GM20000 (cell line): ENCODE measurements around the gene JAKMIP1.
"Not testable (repeated sequence)": the region's sequence is repeated elsewhere in the genome, so short reads cannot be mapped to it uniquely, and the experiment has no call there.

Source experiments
- DNase-seq: peaks from one replicate; pipeline ENCODE4 v3.0.0; 2012; ENCODE audit warnings: low spot score
- TF ChIP-seq, protein P1 (sequence below): IDR thresholded peaks from 2 replicates; pipeline ENCODE4 v1.5.1; 2012; ENCODE audit warnings: mild to moderate bottlenecking, control low read depth; ENCODE audit errors: extremely low read depth, missing control alignments

Gene JAKMIP1

DNA sequence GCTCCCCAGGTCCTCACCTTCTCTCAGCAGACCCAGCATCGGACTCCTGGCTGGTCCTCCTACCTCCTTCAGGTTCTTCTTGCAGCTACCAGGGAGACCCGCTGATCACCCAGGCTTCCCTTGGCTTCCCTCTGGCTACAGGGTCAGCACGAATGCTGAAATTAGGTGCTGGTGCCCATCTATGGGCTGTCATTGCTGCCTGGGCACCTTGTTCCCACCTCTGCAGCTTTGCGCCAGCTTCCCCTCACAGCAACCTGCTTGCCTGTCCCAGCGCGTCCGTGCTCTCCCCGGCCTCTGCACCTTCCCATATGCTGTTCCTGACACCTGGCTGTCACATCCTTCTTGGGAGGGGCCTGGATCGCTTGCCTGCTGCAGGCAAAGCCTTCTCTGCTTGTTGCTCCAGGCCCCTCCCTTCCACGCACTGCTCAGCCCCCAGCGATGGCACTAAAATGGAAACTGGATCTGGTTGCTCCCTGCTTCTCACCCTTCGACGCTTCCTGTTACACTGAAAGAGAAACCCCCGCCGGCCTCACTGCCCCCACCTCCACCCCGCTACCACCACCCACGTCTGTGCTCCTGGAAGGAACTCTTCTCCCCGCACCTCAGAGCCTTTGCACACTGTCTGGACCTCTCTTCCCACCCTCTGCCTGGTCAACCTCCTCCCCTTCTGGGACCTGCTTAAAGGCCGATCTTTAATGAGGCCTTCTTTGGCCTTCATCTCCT lies 204.3 kb downstream of the JAKMIP1 start:
- TF ChIP-seq, protein P1, sequence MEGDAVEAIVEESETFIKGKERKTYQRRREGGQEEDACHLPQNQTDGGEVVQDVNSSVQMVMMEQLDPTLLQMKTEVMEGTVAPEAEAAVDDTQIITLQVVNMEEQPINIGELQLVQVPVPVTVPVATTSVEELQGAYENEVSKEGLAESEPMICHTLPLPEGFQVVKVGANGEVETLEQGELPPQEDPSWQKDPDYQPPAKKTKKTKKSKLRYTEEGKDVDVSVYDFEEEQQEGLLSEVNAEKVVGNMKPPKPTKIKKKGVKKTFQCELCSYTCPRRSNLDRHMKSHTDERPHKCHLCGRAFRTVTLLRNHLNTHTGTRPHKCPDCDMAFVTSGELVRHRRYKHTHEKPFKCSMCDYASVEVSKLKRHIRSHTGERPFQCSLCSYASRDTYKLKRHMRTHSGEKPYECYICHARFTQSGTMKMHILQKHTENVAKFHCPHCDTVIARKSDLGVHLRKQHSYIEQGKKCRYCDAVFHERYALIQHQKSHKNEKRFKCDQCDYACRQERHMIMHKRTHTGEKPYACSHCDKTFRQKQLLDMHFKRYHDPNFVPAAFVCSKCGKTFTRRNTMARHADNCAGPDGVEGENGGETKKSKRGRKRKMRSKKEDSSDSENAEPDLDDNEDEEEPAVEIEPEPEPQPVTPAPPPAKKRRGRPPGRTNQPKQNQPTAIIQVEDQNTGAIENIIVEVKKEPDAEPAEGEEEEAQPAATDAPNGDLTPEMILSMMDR: no peak
- no peak for DNase-seq

DNA sequence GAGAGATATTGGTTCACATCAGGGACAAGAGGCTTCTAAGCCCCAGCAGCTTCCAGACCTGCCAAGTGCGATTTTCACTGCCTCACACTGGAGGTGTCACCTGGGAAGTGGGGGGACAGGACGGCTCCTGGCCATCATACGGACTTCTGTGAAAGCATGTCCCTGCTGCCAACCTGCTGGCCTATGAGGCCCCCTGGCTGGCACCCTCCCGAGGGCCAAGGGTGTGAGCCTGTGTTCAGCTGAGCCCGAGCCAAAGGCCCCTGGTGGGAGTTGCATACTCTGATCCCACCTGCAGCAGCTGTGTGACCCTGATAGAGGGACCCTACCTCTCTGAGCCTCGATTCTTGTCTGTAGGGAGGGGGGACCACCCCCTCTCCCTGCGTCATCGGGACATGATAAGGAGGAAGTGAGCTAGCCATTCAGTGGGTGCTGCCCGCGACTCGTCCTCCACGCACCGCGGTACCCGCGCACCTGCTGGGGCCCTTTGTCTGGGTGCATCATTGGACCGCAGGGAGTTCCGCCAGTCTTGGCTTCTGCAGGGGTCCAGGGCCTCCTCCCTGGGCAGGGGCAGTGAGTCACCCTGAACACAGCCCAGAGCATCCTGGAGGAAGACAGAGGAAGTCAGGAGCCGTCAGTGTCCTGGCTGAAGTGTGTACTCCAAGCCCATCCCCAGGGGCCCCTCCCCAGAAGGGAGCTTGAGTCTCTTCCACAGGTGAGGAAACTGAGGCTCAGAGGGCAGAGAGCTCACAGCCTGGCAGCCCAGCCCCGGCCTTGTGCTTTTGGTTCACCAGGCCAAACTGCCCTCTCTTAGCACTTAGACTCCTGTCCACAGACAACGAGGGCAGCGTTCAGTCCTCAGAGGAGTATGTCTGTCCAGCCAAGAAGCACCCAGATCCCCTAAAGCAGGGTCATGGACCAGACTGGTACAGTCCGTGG lies 206.2 kb downstream of the JAKMIP1 start:
- DNase-seq: no peak

DNA sequence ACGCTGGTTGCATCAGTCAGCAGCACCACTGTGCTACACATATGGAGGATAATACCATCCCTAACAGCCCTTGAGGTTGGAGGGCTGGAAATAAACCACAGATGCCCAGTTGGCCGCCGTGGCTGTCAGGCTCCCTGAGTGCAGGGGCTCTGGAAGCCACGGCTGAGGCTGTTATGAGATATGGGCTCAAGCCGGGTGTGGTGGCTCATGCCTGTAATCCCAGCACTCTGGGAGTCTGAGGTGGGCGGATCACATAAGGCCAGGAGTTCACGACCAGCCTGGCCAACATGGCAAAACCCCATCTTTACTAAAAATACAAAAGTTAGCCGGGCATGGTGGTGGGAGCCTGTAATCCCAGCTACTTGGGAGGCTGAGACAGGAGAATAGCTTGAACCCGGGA lies 207.0 kb downstream of the JAKMIP1 start:
- DNase-seq: not testable (repeated sequence)

More for the DNA sequence above, 206.2 kb downstream of the JAKMIP1 start:
- TF ChIP-seq, protein P1: no peak

DNA sequence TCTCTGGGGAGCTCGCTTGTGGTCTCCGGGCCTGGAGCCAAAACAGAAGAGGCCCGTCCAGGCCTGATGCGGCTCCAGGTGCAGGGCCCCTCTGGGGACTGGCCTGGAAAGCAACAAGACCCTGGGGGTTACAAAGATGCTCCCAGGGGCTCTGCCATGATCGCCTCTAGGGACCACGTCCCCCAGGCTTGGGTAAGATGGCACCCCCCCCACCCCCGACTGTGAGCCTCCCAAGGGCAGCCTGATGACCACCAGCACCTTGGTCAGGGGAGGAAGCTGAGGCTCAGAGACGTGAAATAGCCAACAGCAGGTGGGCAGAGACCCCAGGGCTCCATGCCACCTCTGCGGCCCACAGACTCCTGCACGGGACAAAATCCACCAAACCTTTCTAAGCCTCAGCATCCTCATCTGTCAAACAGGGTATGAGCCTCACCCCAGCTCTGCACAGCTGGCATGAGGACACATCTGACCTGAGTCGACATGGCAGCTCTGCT lies 207.5 kb downstream of the JAKMIP1 start:
- no peak for DNase-seq
- TF ChIP-seq, protein P1: no peak

DNA sequence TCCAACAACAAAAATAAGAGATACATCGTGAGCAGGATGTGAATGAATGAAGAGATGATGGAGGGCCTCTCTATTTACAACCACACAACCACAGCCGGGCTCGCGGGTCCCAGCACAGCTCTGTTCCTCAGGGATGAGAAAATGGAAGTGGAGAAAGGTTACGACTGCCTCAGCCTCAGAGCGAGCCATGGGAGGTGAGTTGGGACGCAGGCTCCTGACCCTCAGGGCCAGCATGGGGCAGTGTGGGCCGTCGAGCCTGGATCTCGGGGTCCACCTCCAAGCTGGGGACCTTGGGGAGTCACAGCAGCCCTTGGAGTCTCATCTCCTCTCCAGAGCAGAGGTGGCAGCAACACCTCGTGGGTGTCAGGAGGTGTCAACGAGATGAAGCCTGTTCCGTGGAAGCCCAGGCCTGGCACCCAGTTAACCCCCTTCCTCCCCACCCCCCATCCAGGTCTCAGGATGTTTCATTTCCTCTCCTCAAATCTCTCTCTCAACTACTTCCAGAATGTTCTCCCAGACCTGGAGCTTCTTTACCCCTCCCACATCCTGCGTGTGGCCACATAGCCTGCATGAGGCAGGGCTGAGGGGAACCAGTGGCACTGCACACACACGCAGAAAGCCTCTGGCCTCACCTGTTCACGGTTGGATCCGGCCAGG lies 208.1 kb downstream of the JAKMIP1 start:
- TF ChIP-seq, protein P1: no peak
- no peak for DNase-seq

DNA sequence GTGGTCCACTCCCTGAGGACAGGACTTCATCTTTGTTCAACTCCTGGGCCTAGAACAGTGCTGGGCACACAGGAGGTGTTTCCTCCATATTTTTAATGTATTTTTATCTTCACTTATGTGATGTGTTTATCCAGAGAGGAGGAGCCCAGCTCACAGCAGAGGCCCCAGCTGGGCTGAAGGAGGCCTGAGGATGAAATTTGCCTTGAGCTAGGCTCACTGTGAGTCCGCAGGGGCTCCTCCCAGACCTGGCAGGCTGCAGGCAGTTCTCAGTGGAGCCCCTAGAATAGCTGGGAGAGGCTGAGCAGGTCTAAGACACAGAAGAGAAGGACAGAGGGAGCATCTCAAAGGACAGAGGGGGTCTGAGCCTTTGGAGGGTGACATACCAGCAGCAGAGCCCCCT lies 208.9 kb downstream of the JAKMIP1 start:
- no peak for DNase-seq
- TF ChIP-seq, protein P1: no peak

DNA sequence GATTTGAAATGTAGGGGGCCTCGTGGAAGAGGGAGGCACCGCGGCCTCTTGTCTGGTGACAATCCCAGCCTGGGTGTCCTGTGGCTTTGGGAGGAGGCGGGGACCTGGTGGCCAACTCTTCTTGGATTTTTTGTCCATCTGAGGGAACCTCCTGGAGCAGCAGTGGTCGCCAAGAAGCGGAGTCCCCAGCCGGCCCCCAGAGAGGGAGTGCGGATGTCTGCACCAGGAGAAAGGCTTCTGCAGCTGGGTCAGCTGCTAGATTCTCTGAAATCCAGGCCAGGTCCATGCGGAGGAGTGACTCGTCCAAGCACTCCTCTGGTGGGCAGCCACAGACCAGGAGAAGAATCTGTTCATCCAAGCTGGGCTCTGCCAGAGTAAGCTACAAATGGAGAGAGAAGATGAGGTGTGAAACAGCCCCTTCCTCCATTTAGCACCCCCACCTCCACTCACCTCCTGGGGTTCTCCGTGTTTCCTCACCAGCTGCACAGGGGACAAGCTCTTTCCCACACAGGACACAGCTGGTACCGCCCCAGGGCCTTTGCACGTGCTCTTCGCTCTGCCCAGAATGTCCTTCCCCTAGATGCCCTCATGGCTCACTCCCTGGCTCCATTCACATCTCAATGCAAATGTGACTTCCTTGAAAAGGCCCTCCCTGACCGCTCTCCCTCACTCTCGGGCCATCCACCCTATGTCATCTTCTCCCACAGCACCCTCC lies 209.7 kb downstream of the JAKMIP1 start:
- TF ChIP-seq, protein P1: no peak
- no peak for DNase-seq
